Dedifferentiated amniotic fluid mesenchymal stem cell (primary cell): ENCODE data around the gene ZNF670.
"Not testable (repeated sequence)": the region's sequence is repeated elsewhere in the genome, so short reads cannot be mapped to it uniquely, and the experiment has no call there.

ENCODE experiments used
- DNase-seq: peaks from one replicate; pipeline ENCODE4 v3.0.0-alpha.2; 2016; ENCODE audit errors: extremely low spot score

The ZNF670 gene

DNA sequence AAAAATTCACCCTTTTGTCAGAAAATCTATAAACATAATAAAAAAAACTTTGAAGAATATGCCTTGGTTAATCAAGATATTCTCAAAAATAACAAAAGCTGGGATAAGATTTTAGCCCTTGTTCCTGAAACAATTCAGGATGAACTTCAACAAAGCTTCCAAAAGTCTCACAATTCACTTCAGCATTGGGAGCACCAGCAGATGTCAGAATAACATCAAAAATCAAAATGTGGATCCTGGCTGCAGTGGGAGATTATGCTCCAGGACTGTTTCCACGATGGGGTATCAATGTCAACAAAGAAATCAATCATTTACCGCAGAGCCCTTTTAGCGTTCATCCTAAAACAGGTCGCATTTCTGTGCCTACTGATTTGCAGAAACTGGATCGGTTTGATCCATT, 35.2 kb downstream of the ZNF670 start:
- DNase-seq: no peak

GRCh38 chr1:247037511-247038320, 40.9 kb downstream of the ZNF670 start:
- DNase-seq: no peak

- not testable (repeated sequence) for DNase-seq
These were observed 46.3 kb downstream of the ZNF670 start for GRCh38 chr1:247032306-247032705.
